ENCODE data around the gene SPTY2D1. TPM values are rescaled to one million over a fixed set of nuclear protein-coding genes. Genes with fewer than 3 reads are reported as not detected.

SPTY2D1 gene
- total RNA-seq, 1 donor from 2014 or later = 12.3 TPM

- TF ChIP-seq EZH2 (IDR thresholded peaks at IDR 0.05) (no peak), EZH2phosphoT487 (IDR thresholded peaks at IDR 0.05) (no peak), CTCF (IDR thresholded peaks at IDR 0.05) (no peak)
- Histone ChIP-seq H3K9me3 (ENCODE audit: low read depth) (no peaks in the 10 kb centered on the region), H4K20me1 (ENCODE audit: low read depth) (no peaks in the 10 kb centered on the region), H3K27me3 (no peaks in the 10 kb centered on the region), H3K27ac (no peak overlapping the region), H2AFZ (replicated peaks) (no peak overlapping the region), H3K36me3 (no peaks in the 10 kb centered on the region), H3K4me3 (no peak overlapping the region), H3K79me2 (ENCODE audit: low read depth) (no peaks in the 10 kb centered on the region), H3K4me2 (no peak overlapping the region), H3K9ac (no peak overlapping the region), H3K4me1 (no peaks in the 10 kb centered on the region), H3F3A (ENCODE audit: low read depth) (no peaks in the 10 kb centered on the region)
- DNase-seq (ENCODE audit: low spot score) = no peak
- no peaks in the 10 kb centered on the region for H3K27me3 Mint-ChIP-seq (ENCODE audit: insufficient read depth, low read depth)
- no peak overlapping the region for H3K4me3 Mint-ChIP-seq
- H3K9me3 Mint-ChIP-seq = no peaks in the 10 kb centered on the region
- H3K36me3 Mint-ChIP-seq = no peaks in the 10 kb centered on the region
- no peak overlapping the region for H3K27ac Mint-ChIP-seq
- H3K4me1 Mint-ChIP-seq = no peaks in the 10 kb centered on the region
Observed at GRCh38 chr11:18563090-18563730, 70.9 kb downstream of the SPTY2D1 start.

Other genes starting within 250 kb of the SPTY2D1 start
- gene LDHA, start 239.8 kb downstream of the SPTY2D1 start, total RNA-seq (ENCODE audit: low replicate concordance) = 781 and 977 TPM in 2 replicates
- 1.7 and 2.2 TPM in 2 replicates for gene LDHC, start 222.0 kb downstream of the SPTY2D1 start, total RNA-seq (ENCODE audit: low replicate concordance)
- gene LDHAL6A, start 178.5 kb downstream of the SPTY2D1 start, total RNA-seq (ENCODE audit: low replicate concordance) = not detected in 2 replicates
- 84.6 and 115 TPM in 2 replicates for gene TSG101, start 107.4 kb downstream of the SPTY2D1 start, total RNA-seq (ENCODE audit: low replicate concordance)
- 16.1 and 20.4 TPM in 2 replicates for gene UEVLD, start 45.6 kb downstream of the SPTY2D1 start, total RNA-seq (ENCODE audit: low replicate concordance)
- 0.65 and 1.6 TPM in 2 replicates for gene MISFA, start 34.6 kb downstream of the SPTY2D1 start, total RNA-seq (ENCODE audit: low replicate concordance)
- 0.87 TPM in 1 of 2 replicates, not detected in the other for gene TMEM86A, start 64.4 kb upstream of the SPTY2D1 start, total RNA-seq (ENCODE audit: low replicate concordance)
- gene IGSF22, start 91.8 kb upstream of the SPTY2D1 start, total RNA-seq (ENCODE audit: low replicate concordance) = 0.41 TPM in 1 of 2 replicates, not detected in the other
- gene PTPN5, start 157.5 kb upstream of the SPTY2D1 start, total RNA-seq (ENCODE audit: low replicate concordance) = 8.5 and 15.8 TPM in 2 replicates